Left ventricle myocardium superior (tissue), 1 donor: Measurements from ENCODE around the gene NDC1. TPM values are rescaled to one million over a fixed set of nuclear protein-coding genes. Genes with fewer than 3 reads are reported as not detected.

Experiments
- ATAC-seq: fragments of 200-7000 bp; cut with Tn5 transposase; one replicate; pipeline ENCODE4 v1.9.1; 2020; ENCODE audit warnings: mild to moderate bottlenecking, moderate library complexity
- DNase-seq: peaks from one replicate; pipeline ENCODE4 v3.0.0-alpha.2; 2020
- intact Hi-C: fragments of 100-400 bp; cut with micrococcal nuclease; formaldehyde crosslinking; loops from one replicate; pipeline ENCODE4 v1.11.0; 2022
- total RNA-seq: library from RNA; stranded (reverse); fragmentation: NEBNext Ultra II Directional; extraction: Animal tissue kit (Norgen Biotek cat#: 25700); gene quantifications from one replicate; pipeline ENCODE4 v1.2.1, GENCODE V29; 2021
- donor health status: DM: no; HTN: yes; CAD: no; lungs with severe emphysema.

Gene NDC1
- total RNA-seq, 1 donor from 2014 or later: 6.7 TPM

GRCh38 chr1:53725238-53725689, 112.8 kb downstream of the NDC1 start:
- intact Hi-C loops: no loop called here
- DNase-seq (no peak), ATAC-seq (peak; percentile 35)

GRCh38 chr1:53722025-53722424, 116.1 kb downstream of the NDC1 start:
- no peak for DNase-seq
- no peak for ATAC-seq
- intact Hi-C loops: no loop called here

GRCh38 chr1:53721088-53721487, 117.0 kb downstream of the NDC1 start:
- DNase-seq (no peak), ATAC-seq (no peak)
- intact Hi-C loops: no loop called here

- intact Hi-C loops: no loop called here
- ATAC-seq: no peak
Observed at GRCh38 chr1:53719469-53719868, 118.6 kb downstream of the NDC1 start.

GRCh38 chr1:53718443-53718842, 119.7 kb downstream of the NDC1 start:
- no peak for ATAC-seq
- intact Hi-C loops: no loop called here
- no peak for DNase-seq

More at GRCh38 chr1:53719469-53719868, 118.6 kb downstream of the NDC1 start:
- no peak for DNase-seq

- intact Hi-C loops: no loop called here
- DNase-seq (no peak), ATAC-seq (no peak)
Observed at GRCh38 chr1:53717025-53717804, 120.9 kb downstream of the NDC1 start.

- intact Hi-C loops: no loop called here
- no peak for ATAC-seq
- no peak for DNase-seq
Observed at GRCh38 chr1:53716150-53716549, 121.9 kb downstream of the NDC1 start.

- intact Hi-C loops: no loop called here
- ATAC-seq (peak; percentile 23), DNase-seq (no peak)
Observed at GRCh38 chr1:53715478-53715877, 122.6 kb downstream of the NDC1 start.

Other genes with a start within 250 kb of the NDC1 start
- gene GLIS1, start 99.1 kb downstream of the NDC1 start, total RNA-seq: not detected
- gene YIPF1, start 51.5 kb upstream of the NDC1 start, total RNA-seq: 12.5 TPM
- not detected for gene DIO1, start 55.9 kb upstream of the NDC1 start, total RNA-seq
- 8.8 TPM for gene IFT25, start 107.4 kb upstream of the NDC1 start, total RNA-seq
- 13.2 TPM for gene LRRC42, start 108.1 kb upstream of the NDC1 start, total RNA-seq
- not detected for gene LDLRAD1, start 179.9 kb upstream of the NDC1 start, total RNA-seq
- gene TMEM59, start 214.9 kb upstream of the NDC1 start, total RNA-seq: 318 TPM
- gene TCEANC2, start 215.3 kb upstream of the NDC1 start, total RNA-seq: 4.7 TPM